H1 (cell line): ENCODE results near the gene GJB3. TPM values are rescaled to one million over a fixed set of nuclear protein-coding genes. Genes with fewer than 3 reads are reported as not detected.

Experiments used
- CTCF ChIA-PET: fragments of 300-600 bp; sonication (Branson Sonifier 250); formaldehyde crosslinking; loops from one replicate; lab custom pipeline; 2021; ENCODE audit not compliant: partially characterized antibody; lab: Charles Lee
- POLR2A ChIA-PET: fragments of 300-600 bp; sonication (Branson Sonifier 250); formaldehyde crosslinking; loops from one replicate; lab custom pipeline; 2021; ENCODE audit warnings: inconsistent platforms; ENCODE audit not compliant: partially characterized antibody; lab: Charles Lee
- DNase-seq, 2 experiments: peaks; one replicate each; pipeline versions ENCODE4 v3.0.0 to v3.0.0-alpha.2; 2010 to 2022; ENCODE audit warnings: low spot score in 2 of 2, low read depth in 1 of 2, mixed read lengths in 1 of 2
- FAIRE-seq: peaks from 2 replicates; lab custom pipeline; 2011; peaks lifted over from hg19 to GRCh38; lab: Jason Lieb, UNC
- H2AFZ ChIP-seq: 2 replicates; pipeline ENCODE4 v1.8.1; 2012; ENCODE audit warnings: low read length, inconsistent platforms
- H2AK5ac ChIP-seq: 2 replicates; pipeline ENCODE4 v1.6.1; 2013; ENCODE audit warnings: low read depth, low read length
- H2BK120ac ChIP-seq: replicated peaks from 2 replicates; pipeline ENCODE3; 2013; ENCODE audit warnings: low read depth, low read length, inconsistent platforms
- H2BK12ac ChIP-seq: 2 replicates; pipeline ENCODE4 v1.6.1; 2013; ENCODE audit warnings: low read depth, low read length
- H2BK15ac ChIP-seq: 2 replicates; pipeline ENCODE4 v1.6.1; 2013; ENCODE audit warnings: low read length
- H2BK20ac ChIP-seq: 2 replicates; pipeline ENCODE4 v1.6.1; 2013; ENCODE audit warnings: low read length
- H2BK5ac ChIP-seq: 2 replicates; pipeline ENCODE4 v1.6.1; 2013; ENCODE audit warnings: low read depth, low read length
- H3K14ac ChIP-seq: 2 replicates; pipeline ENCODE4 v1.6.1; 2013; ENCODE audit warnings: inconsistent platforms; ENCODE audit not compliant: insufficient read length
- H3K18ac ChIP-seq: 2 replicates; pipeline ENCODE4 v1.6.1; 2013; ENCODE audit warnings: low read length; ENCODE audit errors: extremely low read depth
- H3K23ac ChIP-seq: 2 replicates; pipeline ENCODE4 v1.6.1; 2013; ENCODE audit warnings: inconsistent platforms; ENCODE audit not compliant: insufficient read length
- H3K23me2 ChIP-seq: 2 replicates; pipeline ENCODE4 v1.6.1; 2013; ENCODE audit warnings: low read depth, low read length
- H3K27ac ChIP-seq: 2 replicates; pipeline ENCODE4 v1.6.1; 2011; ENCODE audit warnings: low read depth, low read length, inconsistent platforms
- H3K27me3 ChIP-seq, 4 experiments: replicated peaks in 1 of 4; 1 replicate in 1 of 4; 2 replicates in 3 of 4; pipeline versions ENCODE4 v1.6.1 to v1.8.1; 2011 to 2013; ENCODE audit warnings: low read length in 3 of 4, mild to moderate bottlenecking in 3 of 4, inconsistent platforms in 2 of 4, mixed read lengths in 2 of 4, moderate library complexity in 1 of 4; ENCODE audit not compliant: control insufficient read depth in 3 of 4, insufficient read depth in 3 of 4; ENCODE audit errors: extremely low read depth in 1 of 4
- H3K36me3 ChIP-seq, 4 experiments: 2 replicates each; pipeline versions ENCODE4 v1.6.1 to v1.8.1; 2011 to 2013; ENCODE audit warnings: mild to moderate bottlenecking in 4 of 4, low read length in 3 of 4, moderate library complexity in 2 of 4, control low read depth in 1 of 4, inconsistent platforms in 1 of 4; ENCODE audit not compliant: insufficient read depth in 4 of 4, control insufficient read depth in 2 of 4
- H3K4ac ChIP-seq: replicated peaks from 2 replicates; pipeline ENCODE3; 2013; ENCODE audit warnings: low read length, low read depth, mixed read lengths, inconsistent platforms; ENCODE audit not compliant: insufficient read length
- H3K4me1 ChIP-seq, 4 experiments: replicated peaks in 1 of 4; 1 replicate in 1 of 4; 2 replicates in 3 of 4; pipeline versions ENCODE4 v1.6.1 to v1.8.1; 2011 to 2013; ENCODE audit warnings: low read length in 3 of 4, inconsistent platforms in 2 of 4, mixed read lengths in 1 of 4; ENCODE audit not compliant: insufficient read depth in 4 of 4, control insufficient read depth in 3 of 4
- H3K4me2 ChIP-seq, 2 experiments: 2 replicates each; pipeline versions ENCODE4 v1.6.1 to v1.8.1; 2011 to 2013; ENCODE audit warnings: low read depth in 2 of 2, low read length in 2 of 2, control low read depth in 1 of 2, inconsistent platforms in 1 of 2, mild to moderate bottlenecking in 1 of 2; ENCODE audit not compliant: insufficient read depth in 1 of 2
- H3K4me3 ChIP-seq, 4 experiments: fragments of 200-600, 300-600 bp in 1 of 4; sonication (generic), shearing (Covaris generic), sonication (Bioruptor Twin) in 1 of 4; 2 replicates each; pipeline versions ENCODE4 v1.5.1 to v1.8.1; 2011 to 2016; ENCODE audit warnings: low read length in 4 of 4, low read depth in 3 of 4, control low read depth in 2 of 4, inconsistent platforms in 2 of 4, mild to moderate bottlenecking in 2 of 4, mixed read lengths in 1 of 4, moderate library complexity in 1 of 4; ENCODE audit not compliant: insufficient read depth in 2 of 4; ENCODE audit errors: extremely low read depth in 1 of 4
- H3K56ac ChIP-seq: replicated peaks from 2 replicates; pipeline ENCODE3; 2013; ENCODE audit warnings: low read depth, mild to moderate bottlenecking, mixed read lengths, low read length, inconsistent platforms; ENCODE audit not compliant: insufficient read length
- H3K79me1 ChIP-seq: 2 replicates; pipeline ENCODE4 v1.6.1; 2013; ENCODE audit warnings: low read depth, low read length, control low read depth
- H3K79me2 ChIP-seq, 2 experiments: 2 replicates each; pipeline versions ENCODE4 v1.6.1 to v1.8.1; 2012 to 2013; ENCODE audit warnings: low read length in 2 of 2, mild to moderate bottlenecking in 2 of 2, inconsistent platforms in 1 of 2; ENCODE audit not compliant: insufficient read depth in 2 of 2, control insufficient read depth in 1 of 2
- H3K9ac ChIP-seq, 4 experiments: replicated peaks in 1 of 4; 1 replicate in 1 of 4; 2 replicates in 3 of 4; pipeline versions ENCODE4 v1.6.1 to v1.8.1; 2011 to 2013; ENCODE audit warnings: low read depth in 3 of 4, low read length in 3 of 4, control low read depth in 2 of 4, mild to moderate bottlenecking in 2 of 4, moderate library complexity in 2 of 4, inconsistent platforms in 1 of 4; ENCODE audit errors: extremely low read depth in 1 of 4
- H3K9me3 ChIP-seq, 2 experiments: 2 replicates each; pipeline versions ENCODE4 v1.6.1 to v1.8.1; 2012 to 2013; ENCODE audit warnings: mild to moderate bottlenecking in 2 of 2, moderate library complexity in 2 of 2, control low read depth in 1 of 2, inconsistent platforms in 1 of 2, low read depth in 1 of 2, low read length in 1 of 2, mixed read lengths in 1 of 2; ENCODE audit not compliant: insufficient read depth in 2 of 2
- H4K20me1 ChIP-seq, 2 experiments: replicated peaks in 1 of 2; 2 replicates each; pipeline versions ENCODE3 to v1.8.1; 2011 to 2013; ENCODE audit warnings: inconsistent platforms in 2 of 2, low read length in 2 of 2, mild to moderate bottlenecking in 1 of 2; ENCODE audit not compliant: insufficient read depth in 2 of 2, control insufficient read depth in 1 of 2
- H4K5ac ChIP-seq: 2 replicates; pipeline ENCODE4 v1.6.1; 2013; ENCODE audit warnings: low read length, low read depth, mixed read lengths, inconsistent platforms; ENCODE audit not compliant: insufficient read length
- H4K8ac ChIP-seq: 2 replicates; pipeline ENCODE4 v1.8.0; 2013; ENCODE audit warnings: mild to moderate bottlenecking, moderate library complexity, low read length, inconsistent platforms; ENCODE audit not compliant: insufficient read depth; ENCODE audit errors: extremely low read depth
- H4K91ac ChIP-seq: replicated peaks from 2 replicates; pipeline ENCODE3; 2013; ENCODE audit warnings: low read length, mixed read lengths, inconsistent platforms; ENCODE audit not compliant: insufficient read length
- BRCA1 ChIP-seq: IDR thresholded peaks from 2 replicates; pipeline ENCODE4 v1.6.1; 2012; ENCODE audit warnings: low read depth, low read length, improper control_type of control experiment
- EZH2 ChIP-seq: fragments of 200-600 bp; sonication (generic); IDR thresholded peaks from 2 replicates; pipeline ENCODE4 v1.7.1; 2012; ENCODE audit warnings: low read depth, mild to moderate bottlenecking, moderate library complexity, low read length, inconsistent platforms; ENCODE audit not compliant: severe bottlenecking
- FOSL1 ChIP-seq: IDR thresholded peaks from 2 replicates; pipeline ENCODE4 v1.6.1; 2011; ENCODE audit warnings: mild to moderate bottlenecking, low read depth, low read length, moderate library complexity; ENCODE audit not compliant: insufficient read depth
- KDM1A ChIP-seq: fragments of 200-600, 300-600 bp; sonication (generic); IDR thresholded peaks from 2 replicates; pipeline ENCODE4 v1.7.1; 2016; ENCODE audit warnings: mild to moderate bottlenecking, low read length, borderline replicate concordance
- RFX5 ChIP-seq: IDR thresholded peaks from 2 replicates; pipeline ENCODE4 v1.6.1; 2011; ENCODE audit warnings: low read depth, low read length, improper control_type of control experiment, borderline replicate concordance
- RNF2 ChIP-seq: fragments of 200-900, 300-1000 bp; sonication (generic); IDR thresholded peaks from 2 replicates; pipeline ENCODE4 v1.7.1; 2016; ENCODE audit warnings: borderline replicate concordance, low read depth, mild to moderate bottlenecking, antibody characterized with exemption, low read length; ENCODE audit not compliant: poor library complexity, severe bottlenecking; ENCODE audit errors: missing control alignments
- RXRA ChIP-seq: IDR thresholded peaks from 2 replicates; pipeline ENCODE4 v1.6.1; 2011; ENCODE audit warnings: low read depth, mild to moderate bottlenecking, low read length, moderate library complexity; ENCODE audit not compliant: insufficient read depth
- SIX5 ChIP-seq: IDR thresholded peaks from 2 replicates; pipeline ENCODE4 v1.6.1; 2011; ENCODE audit warnings: mild to moderate bottlenecking, low read depth, low read length
- SRF ChIP-seq: IDR thresholded peaks from 2 replicates; pipeline ENCODE4 v1.6.1; 2011; ENCODE audit warnings: mild to moderate bottlenecking, low read depth, low read length, moderate library complexity
- TAF1 ChIP-seq: IDR thresholded peaks from 2 replicates; pipeline ENCODE4 v1.6.1; 2011; ENCODE audit warnings: mild to moderate bottlenecking, low read depth, low read length
- TAF7 ChIP-seq: optimal IDR thresholded peaks from 2 replicates; pipeline ENCODE3; 2011; ENCODE audit warnings: low read depth, mild to moderate bottlenecking, inconsistent platforms, low read length, moderate library complexity, borderline replicate concordance
- TBP ChIP-seq: IDR thresholded peaks from 2 replicates; pipeline ENCODE4 v1.6.1; 2011; ENCODE audit warnings: low read depth, low read length, improper control_type of control experiment
- TEAD4 ChIP-seq: IDR thresholded peaks from 2 replicates; pipeline ENCODE4 v1.6.1; 2012; ENCODE audit warnings: low read depth, low read length, inconsistent platforms, mixed read lengths
- WGBS, 2 experiments: shearing (Covaris generic) in 1 of 2; methylation state at CpG; one replicate each; pipeline versions ENCODE4 v1.1.6 to v1.1.7; 2013 to 2015; ENCODE audit warnings: low lambda C conversion rate in 2 of 2, mixed read lengths in 2 of 2, inconsistent platforms in 1 of 2, low coverage in 1 of 2, missing lambda C conversion rate in 1 of 2; ENCODE audit not compliant: insufficient replicate concordance in 2 of 2, insufficient coverage in 1 of 2, insufficient read length in 1 of 2; ENCODE audit errors: extremely low coverage in 1 of 2, missing lambda C conversion rate in 1 of 2; 5-methylcytosine and 5-hydroxymethylcytosine counted together
- polyA plus RNA-seq, 7 experiments: library from polyadenylated mRNA; depleted of rRNA in 3 of 7; stranded (reverse) in 5 of 7; unstranded in 2 of 7; fragments of >200 nt in 5 of 7; fragments of 200-250 nt in 2 of 7; gene quantifications; 1 replicate in 5 of 7; 2 replicates in 1 of 7; 4 replicates in 1 of 7; pipeline versions ENCODE4 v1.2.1 to v1.2.3, GENCODE V29; 2011 to 2013; ENCODE audit warnings: missing spikeins in 2 of 7, mixed read lengths in 2 of 7
- total RNA-seq: library from RNA; stranded (reverse); fragmentation: NEBNext Ultra II Directional; extraction: Animal tissue kit (Norgen Biotek cat#: 25700); gene quantifications from 2 replicates; pipeline ENCODE4 v1.2.1, GENCODE V29; 2021

The GJB3 gene
- total and polyA plus RNA-seq, 2 of the 8 experiments (the other 6 are each of a cell fraction or from before 2014, with no cell fraction given), result 0.93 to 1.6 TPM

- no peak overlapping the region for H3K9ac ChIP-seq
- no peak overlapping the region for H3K4me3 ChIP-seq
- H3K79me2 ChIP-seq, result no peaks in the 10 kb centered on the region
- no peak overlapping the region for H2BK20ac ChIP-seq
- H3K27me3 ChIP-seq, result peaks cover 0 to 24% (median 10%) of the 10 kb centered on the region in 4 experiments; a peak in 5 of 7 replicates
- H2BK120ac ChIP-seq, result no peak overlapping the region
- peaks cover 0 to 14% (median 5%) of the 10 kb centered on the region in 4 experiments; a peak in 4 of 7 replicates for H3K4me1 ChIP-seq
- no peak overlapping the region for H4K8ac ChIP-seq
- H3K23me2 ChIP-seq, result peaks cover 15% of the 10 kb centered on the region; the same call in 1 of the 2 replicates
- H3K9me3 ChIP-seq, result no peaks in the 10 kb centered on the region
- H3K14ac ChIP-seq, result no peak overlapping the region
- H2BK12ac ChIP-seq, result no peak overlapping the region
- CTCF ChIA-PET, result interaction anchor here (0.9 to 3.6 kb wide), 4 partner anchors 21 to 73 kb away, joined by 3 to 17 read pairs (median 3); no protein-coding TSS in a partner anchor
- H3K18ac ChIP-seq, result no peak overlapping the region
- no peaks in the 10 kb centered on the region for H3K79me1 ChIP-seq
- POLR2A ChIA-PET, result interaction anchor here (0.5 kb wide), 1 partner anchor 566 kb away, joined by 4 read pairs; no protein-coding TSS in a partner anchor
- no peak overlapping the region for H2AK5ac ChIP-seq
- FAIRE-seq, result no peak
- H3K56ac ChIP-seq, result no peak overlapping the region
- H2AFZ ChIP-seq, result no peak overlapping the region
- H3K27ac ChIP-seq, result no peak overlapping the region
- no peak overlapping the region for H4K5ac ChIP-seq
- H3K36me3 ChIP-seq, result no peaks in the 10 kb centered on the region
- H4K20me1 ChIP-seq, result no peaks in the 10 kb centered on the region
- no peak overlapping the region for H2BK5ac ChIP-seq
- H3K4ac ChIP-seq, result no peak overlapping the region
- H3K23ac ChIP-seq, result no peak overlapping the region
- no peak overlapping the region for H2BK15ac ChIP-seq
- WGBS, 2 experiments, result 86% methylated on average over 5 of the region's 5 CpGs; no CpG with 5 or more reads in 1 of the 2 experiments
- H4K91ac ChIP-seq, result no peak overlapping the region
- no peak for TF ChIP-seq RXRA
- no peak for TF ChIP-seq SRF
- TF ChIP-seq TAF7, result no peak
- no peak for TF ChIP-seq KDM1A
- TF ChIP-seq TEAD4, result no peak
- no peak for TF ChIP-seq RNF2
- no peak for TF ChIP-seq TAF1
- TF ChIP-seq BRCA1, result no peak
- TF ChIP-seq TBP, result no peak
- TF ChIP-seq SIX5, result no peak
- no peak for TF ChIP-seq EZH2
- TF ChIP-seq FOSL1, result no peak
- TF ChIP-seq RFX5, result no peak
- TF ChIP-seq, all 59 proteins: peak for 0
- DNase-seq, result no peak
- H3K4me2 ChIP-seq, result no peak overlapping the region
These were observed 1.5 kb upstream of the GJB3 start for GRCh38 chr1:34779526-34779925.
